Measurements from ENCODE around the gene ZBTB7C.
A peak's percentile ranks its signal among the peaks of the same experiment; 100 is the strongest.

ZBTB7C gene

DNA sequence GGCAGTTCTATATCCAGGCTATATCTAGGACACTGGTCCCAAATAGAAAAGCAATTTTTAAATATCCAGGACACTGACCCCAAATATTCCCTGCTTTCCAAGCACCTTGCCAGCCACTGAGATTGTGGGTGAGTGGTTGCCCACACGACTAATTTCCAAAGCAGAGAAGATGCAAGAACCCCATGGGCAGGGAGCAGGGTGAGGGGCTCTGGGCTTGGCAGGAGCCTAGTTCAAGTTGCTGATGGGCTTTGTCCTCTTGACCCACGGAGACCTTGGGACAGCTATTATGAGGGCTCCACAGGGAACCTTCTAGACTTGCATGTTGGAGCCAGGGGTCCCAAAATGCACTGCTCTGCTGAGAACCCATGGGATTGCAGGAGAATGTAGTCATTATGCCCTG, 332.7 kb downstream of the ZBTB7C start:
- TF ChIP-seq CTCF (IDR thresholded peaks at IDR 0.05; ENCODE audit: low read depth, low read length), result no peak
- Histone ChIP-seq H3K4me3 (ENCODE audit: low read depth, low read length) (no peak overlapping the region), H3K36me3 (no peaks in the 10 kb centered on the region), H3K27me3 (no peaks in the 10 kb centered on the region), H3K9me3 (no peaks in the 10 kb centered on the region), H3K4me1 (peaks cover 10% of the 10 kb centered on the region)
- DNase-seq, result no peak

GRCh38 chr18:48075707-48076093, 333.5 kb downstream of the ZBTB7C start:
- Histone ChIP-seq H3K36me3 (no peaks in the 10 kb centered on the region), H3K9me3 (no peaks in the 10 kb centered on the region), H3K27me3 (no peaks in the 10 kb centered on the region), H3K4me1 (peaks cover 10% of the 10 kb centered on the region), H3K4me3 (ENCODE audit: low read depth, low read length) (no peak overlapping the region)
- TF ChIP-seq CTCF (IDR thresholded peaks at IDR 0.05; ENCODE audit: low read depth, low read length), result no peak
- no peak for DNase-seq

DNA sequence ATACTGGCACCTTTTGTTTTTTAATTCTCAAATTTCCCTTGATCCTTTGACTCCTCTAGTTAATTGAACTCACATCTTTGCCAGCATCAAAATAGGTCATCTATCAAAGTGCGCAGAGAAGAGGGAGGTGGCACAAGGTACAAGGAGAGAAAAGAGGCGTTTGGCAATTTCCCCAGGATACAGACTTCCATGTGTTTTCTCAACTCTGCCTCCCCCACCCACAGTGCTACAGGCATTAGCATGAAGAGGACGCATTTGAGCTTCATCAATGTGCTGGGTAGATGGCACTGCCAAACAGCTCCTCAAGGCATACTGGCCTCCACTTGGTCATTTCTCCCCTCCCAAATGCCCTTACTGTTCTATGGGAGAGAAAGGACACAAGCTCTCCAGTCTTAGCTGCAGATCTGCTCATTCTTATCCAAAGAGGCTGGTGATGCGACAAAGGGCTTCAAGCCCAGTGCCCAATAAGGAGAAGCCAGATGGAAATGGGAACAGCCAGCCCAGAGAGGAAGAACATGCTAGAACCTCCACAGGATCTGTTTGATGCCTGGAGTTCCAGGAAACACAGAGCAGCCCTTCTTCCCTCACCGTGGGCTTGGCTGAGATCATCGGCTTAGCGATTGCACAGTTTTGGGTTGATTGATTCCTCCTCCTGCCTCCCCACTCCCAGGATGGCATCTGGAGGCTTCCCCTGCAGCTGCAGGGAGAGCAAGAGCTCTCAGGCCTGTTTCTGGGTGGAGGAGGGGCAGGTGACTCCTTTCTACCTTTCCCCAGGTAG, 334.1 kb downstream of the ZBTB7C start:
- no peak for TF ChIP-seq CTCF (IDR thresholded peaks at IDR 0.05; ENCODE audit: low read depth, low read length)
- no peak overlapping the region for H3K4me3 ChIP-seq (ENCODE audit: low read depth, low read length)
- H3K9me3 ChIP-seq, result no peaks in the 10 kb centered on the region
- peaks cover 10% of the 10 kb centered on the region for H3K4me1 ChIP-seq
- no peaks in the 10 kb centered on the region for H3K27me3 ChIP-seq
- DNase-seq, result no peak
- H3K36me3 ChIP-seq, result no peaks in the 10 kb centered on the region

- Histone ChIP-seq H3K9me3 (no peaks in the 10 kb centered on the region), H3K27me3 (no peaks in the 10 kb centered on the region), H3K36me3 (no peaks in the 10 kb centered on the region), H3K4me1 (peaks cover 10% of the 10 kb centered on the region), H3K4me3 (ENCODE audit: low read depth, low read length) (no peak overlapping the region)
- DNase-seq, result peak; percentile 65
- no peak for TF ChIP-seq CTCF (IDR thresholded peaks at IDR 0.05; ENCODE audit: low read depth, low read length)
Observed at GRCh38 chr18:48073211-48073930, 335.8 kb downstream of the ZBTB7C start.

DNA sequence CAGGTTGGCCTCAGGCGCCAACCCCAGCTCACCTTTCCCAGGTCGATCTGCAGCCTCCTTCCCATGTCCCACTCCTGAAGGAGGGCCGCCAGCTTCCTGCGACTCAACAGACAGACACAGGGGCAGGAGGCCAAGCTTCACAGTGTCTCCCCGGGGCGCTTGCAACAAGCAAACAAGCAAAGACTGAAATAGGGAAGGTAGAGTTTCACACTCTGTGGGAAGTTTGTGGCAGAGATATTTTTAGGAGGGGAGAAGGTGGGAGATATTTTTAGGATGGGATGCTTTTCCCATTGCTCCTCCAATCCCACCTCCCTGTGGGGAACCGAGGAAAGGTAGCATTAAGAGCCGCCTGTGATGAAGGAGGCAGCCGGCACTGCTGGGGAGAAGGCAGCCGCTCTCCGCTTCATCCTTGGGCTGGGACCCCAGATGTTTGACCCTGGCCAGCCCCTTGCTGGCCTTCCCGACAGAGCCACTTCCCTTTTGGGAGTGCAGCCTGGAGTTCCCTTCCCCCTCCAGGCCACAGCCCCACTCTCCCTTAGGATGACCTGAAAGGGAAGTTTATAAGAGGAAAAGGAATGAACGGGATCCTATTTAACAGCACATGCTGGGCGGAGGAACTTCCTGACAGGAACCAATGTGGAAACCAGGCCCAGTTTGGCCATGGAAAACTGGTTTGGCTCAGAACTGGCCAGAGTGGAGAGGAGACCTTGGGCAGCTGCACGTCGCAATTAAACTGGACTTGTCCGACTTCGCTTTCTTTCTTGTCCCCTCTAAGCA, 336.6 kb downstream of the ZBTB7C start:
- no peaks in the 10 kb centered on the region for H3K36me3 ChIP-seq
- no peak for DNase-seq
- H3K4me3 ChIP-seq (ENCODE audit: low read depth, low read length), result no peak overlapping the region
- H3K9me3 ChIP-seq, result no peaks in the 10 kb centered on the region
- H3K4me1 ChIP-seq, result peaks cover 10% of the 10 kb centered on the region
- TF ChIP-seq CTCF (IDR thresholded peaks at IDR 0.05; ENCODE audit: low read depth, low read length), result no peak
- no peaks in the 10 kb centered on the region for H3K27me3 ChIP-seq
